WI38 (cell line): ENCODE measurements around the gene OCRL.
A peak's percentile ranks its signal among the peaks of the same experiment; 100 is the strongest.

ENCODE experiments used
- H3K4me3 ChIP-seq: 2 replicates; pipeline ENCODE4 v1.5.1; 2011; ENCODE audit warnings: low read depth, mild to moderate bottlenecking, control low read depth, low read length
- CTCF ChIP-seq: IDR thresholded peaks from 2 replicates; pipeline ENCODE4 v1.5.1; 2012; ENCODE audit warnings: low read depth, mild to moderate bottlenecking, control low read depth, low read length

OCRL gene

DNA sequence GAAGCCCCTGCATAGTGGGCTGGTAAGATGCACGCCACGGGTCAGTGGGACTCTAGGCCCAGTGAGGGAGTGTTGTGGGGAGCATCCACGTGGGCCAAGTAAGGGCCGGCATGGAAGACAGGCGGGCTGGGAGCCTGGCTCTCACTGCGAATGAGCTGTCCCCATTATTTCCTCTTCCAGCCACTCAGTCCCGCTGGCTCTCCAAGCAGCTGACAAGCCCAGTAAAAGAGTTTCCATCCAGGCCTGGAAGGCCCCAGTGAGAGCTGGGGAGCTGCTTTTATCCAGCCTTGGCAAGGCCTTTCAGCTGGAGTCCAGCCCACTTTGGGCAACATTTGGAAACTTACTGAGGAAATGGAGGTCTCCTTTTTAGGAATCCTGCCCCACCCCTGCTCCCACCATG lies 89.8 kb downstream of the OCRL start:
- no peak overlapping the region for H3K4me3 ChIP-seq

DNA sequence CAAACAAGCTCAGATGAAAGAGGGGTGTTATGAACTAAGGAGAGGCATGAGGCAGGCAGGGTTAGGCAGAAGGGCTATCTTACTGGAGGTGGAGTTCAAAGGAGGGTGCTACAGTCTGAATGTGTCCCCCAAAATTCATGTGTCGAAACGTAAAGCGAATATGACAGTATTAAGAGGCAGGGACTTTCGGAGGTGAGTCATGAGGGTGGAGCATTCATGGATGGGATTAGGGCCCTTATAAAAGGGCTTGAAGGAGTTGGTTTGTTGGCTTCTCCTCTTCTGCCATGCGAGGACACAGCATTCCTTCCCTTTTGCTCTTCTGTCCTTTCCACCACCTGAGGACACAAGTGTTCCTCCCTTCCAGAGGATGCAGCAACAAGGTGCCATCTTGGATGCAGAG lies 91.8 kb downstream of the OCRL start:
- no peak overlapping the region for H3K4me3 ChIP-seq
- TF ChIP-seq CTCF: no peak

More for the DNA sequence above, 89.8 kb downstream of the OCRL start:
- no peak for TF ChIP-seq CTCF

GRCh38 chrX:129632443-129632842 lies 92.4 kb downstream of the OCRL start:
- no peak overlapping the region for H3K4me3 ChIP-seq
- no peak for TF ChIP-seq CTCF

- no peak overlapping the region for H3K4me3 ChIP-seq
- no peak for TF ChIP-seq CTCF
Measured at GRCh38 chrX:129634541-129634940, 94.5 kb downstream of the OCRL start.

GRCh38 chrX:129636175-129636681 lies 96.2 kb downstream of the OCRL start:
- TF ChIP-seq CTCF: no peak
- no peak overlapping the region for H3K4me3 ChIP-seq

- peak; percentile 96 for TF ChIP-seq CTCF
- no peak overlapping the region for H3K4me3 ChIP-seq
Measured at GRCh38 chrX:129637217-129638109, 97.4 kb downstream of the OCRL start.

GRCh38 chrX:129638917-129639316 lies 98.9 kb downstream of the OCRL start:
- no peak overlapping the region for H3K4me3 ChIP-seq
- TF ChIP-seq CTCF: no peak
